ENCODE data around the gene CD82.

DNA sequence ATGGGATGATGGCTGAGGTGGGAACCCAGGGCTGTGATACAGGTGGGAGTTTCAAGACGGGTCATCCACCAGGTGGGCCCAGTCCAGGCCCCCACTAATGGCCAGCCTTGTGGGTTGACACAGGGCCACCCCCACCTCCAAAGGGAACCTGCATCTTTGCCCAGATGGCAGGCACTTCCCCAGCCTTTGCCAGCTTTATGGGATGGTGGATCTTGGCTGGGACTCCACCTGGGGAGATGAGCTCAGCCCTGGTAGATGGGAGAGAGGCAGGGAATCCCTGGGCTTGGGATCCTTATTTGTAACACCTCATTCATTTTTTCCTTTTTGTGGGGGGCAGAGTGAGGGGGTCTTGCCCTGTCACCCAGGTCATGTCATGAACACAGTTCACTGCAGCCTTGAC is 33.4 kb downstream of the CD82 start:
- TF ChIP-seq, protein P1, sequence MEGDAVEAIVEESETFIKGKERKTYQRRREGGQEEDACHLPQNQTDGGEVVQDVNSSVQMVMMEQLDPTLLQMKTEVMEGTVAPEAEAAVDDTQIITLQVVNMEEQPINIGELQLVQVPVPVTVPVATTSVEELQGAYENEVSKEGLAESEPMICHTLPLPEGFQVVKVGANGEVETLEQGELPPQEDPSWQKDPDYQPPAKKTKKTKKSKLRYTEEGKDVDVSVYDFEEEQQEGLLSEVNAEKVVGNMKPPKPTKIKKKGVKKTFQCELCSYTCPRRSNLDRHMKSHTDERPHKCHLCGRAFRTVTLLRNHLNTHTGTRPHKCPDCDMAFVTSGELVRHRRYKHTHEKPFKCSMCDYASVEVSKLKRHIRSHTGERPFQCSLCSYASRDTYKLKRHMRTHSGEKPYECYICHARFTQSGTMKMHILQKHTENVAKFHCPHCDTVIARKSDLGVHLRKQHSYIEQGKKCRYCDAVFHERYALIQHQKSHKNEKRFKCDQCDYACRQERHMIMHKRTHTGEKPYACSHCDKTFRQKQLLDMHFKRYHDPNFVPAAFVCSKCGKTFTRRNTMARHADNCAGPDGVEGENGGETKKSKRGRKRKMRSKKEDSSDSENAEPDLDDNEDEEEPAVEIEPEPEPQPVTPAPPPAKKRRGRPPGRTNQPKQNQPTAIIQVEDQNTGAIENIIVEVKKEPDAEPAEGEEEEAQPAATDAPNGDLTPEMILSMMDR (IDR thresholded peaks at IDR 0.05): no peak
- no peak for TF ChIP-seq EP300 (IDR thresholded peaks at IDR 0.05)
